GM18870 (cell line): Measurements from ENCODE around the gene FKBP1A.

Experiments used
- ATAC-seq: cut with Tn5 transposase; IDR thresholded peaks from one replicate; pipeline ENCODE4 v1.9.1; 2021; ENCODE audit warnings: moderate library complexity; ENCODE audit not compliant: unreplicated experiment

FKBP1A gene

GRCh38 chr20:1322511-1323245, 70.2 kb downstream of the FKBP1A start:
- no peak for ATAC-seq

GRCh38 chr20:1321654-1321939, 71.3 kb downstream of the FKBP1A start:
- no peak for ATAC-seq

- no peak for ATAC-seq
These were observed 71.8 kb downstream of the FKBP1A start for GRCh38 chr20:1320902-1321653.

- no peak for ATAC-seq
These were observed 72.8 kb downstream of the FKBP1A start for GRCh38 chr20:1320016-1320415.

DNA sequence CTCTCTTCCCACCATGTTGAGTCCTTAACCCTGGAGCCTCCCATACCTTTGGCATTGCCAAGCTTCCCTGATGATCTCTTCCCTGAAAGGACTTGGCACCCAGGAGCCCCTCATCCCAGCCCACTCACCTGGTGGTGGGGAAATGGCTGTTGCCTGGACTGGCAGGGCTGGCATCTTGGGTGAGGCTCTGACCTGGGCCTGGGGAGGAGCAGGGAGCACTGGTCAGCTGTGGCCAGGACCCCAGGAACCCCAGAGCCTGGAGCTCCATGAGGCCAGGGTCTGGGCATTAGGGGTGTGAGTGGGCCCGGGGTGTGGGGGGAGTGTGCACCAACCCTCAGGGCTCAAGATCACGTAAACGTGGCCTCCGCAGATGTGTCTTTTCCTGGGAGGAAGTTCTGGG, 73.4 kb downstream of the FKBP1A start:
- ATAC-seq: no peak

DNA sequence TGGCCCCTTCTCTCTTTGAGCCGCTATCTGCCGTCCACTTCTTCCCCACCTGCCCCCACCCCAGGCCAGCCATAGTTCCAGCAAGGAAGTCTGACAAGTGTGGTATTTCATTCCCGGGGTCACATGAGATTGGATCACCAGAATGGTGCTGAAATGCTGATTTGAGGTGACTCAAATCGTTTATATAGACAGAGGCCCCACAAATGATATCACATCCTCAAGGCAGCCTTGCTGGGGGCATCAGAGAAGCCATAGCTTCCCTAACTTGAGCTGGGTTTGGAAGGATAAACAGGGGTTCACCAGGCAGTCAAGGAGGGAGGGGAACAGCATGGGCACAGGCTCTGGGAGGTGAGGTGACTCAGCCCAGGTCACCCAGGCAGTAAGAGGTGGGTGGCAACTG, 73.8 kb downstream of the FKBP1A start:
- no peak for ATAC-seq
